Mucosa of stomach (tissue), 1 donor: ENCODE results near the gene NCKAP5.

Experiments
- H3K27me3 ChIP-seq: one replicate; pipeline ENCODE4 v1.7.0; 2013; ENCODE audit warnings: mild to moderate bottlenecking, low read length; ENCODE audit not compliant: control insufficient read depth, insufficient read depth
- H3K36me3 ChIP-seq: one replicate; pipeline ENCODE4 v1.7.0; 2013; ENCODE audit warnings: low read length; ENCODE audit not compliant: control insufficient read depth, insufficient read depth
- H3K4me1 ChIP-seq: one replicate; pipeline ENCODE4 v1.7.0; 2013; ENCODE audit warnings: mild to moderate bottlenecking, low read length; ENCODE audit not compliant: control insufficient read depth, insufficient read depth
- H3K4me3 ChIP-seq: one replicate; pipeline ENCODE4 v1.7.0; 2013; ENCODE audit warnings: low read length
- H3K9ac ChIP-seq: one replicate; pipeline ENCODE4 v1.7.0; 2013; ENCODE audit warnings: mild to moderate bottlenecking, low read length, moderate library complexity
- H3K9me3 ChIP-seq: one replicate; pipeline ENCODE4 v1.7.0; 2013; ENCODE audit warnings: mild to moderate bottlenecking, low read length, moderate library complexity; ENCODE audit not compliant: control insufficient read depth
- donor health status: Pancreatic carcinoma.

The NCKAP5 gene

DNA sequence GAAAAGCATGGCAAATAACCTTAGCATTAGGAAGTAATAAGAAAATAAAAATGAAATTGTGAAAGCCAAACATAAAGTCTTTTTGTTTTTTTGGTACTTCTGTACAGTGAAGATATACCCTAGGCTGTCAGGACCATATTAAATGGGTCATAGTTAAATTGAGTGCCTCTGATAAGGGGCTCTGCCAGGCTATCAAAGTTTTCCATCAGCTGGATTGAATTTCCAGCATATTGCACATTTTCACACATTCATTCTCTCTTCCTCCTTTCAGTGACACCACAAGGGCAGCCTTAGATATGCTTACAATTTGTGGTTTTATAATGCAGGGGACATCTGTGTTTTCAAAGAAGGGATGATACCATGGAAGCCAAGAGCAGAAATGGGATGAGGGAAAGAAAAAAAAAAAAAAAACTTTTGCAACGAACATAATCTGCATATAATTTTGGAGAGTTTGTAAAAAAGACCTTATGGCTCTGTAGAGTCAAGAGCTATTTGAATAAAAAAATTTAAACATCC, 789.0 kb downstream of the NCKAP5 start:
- H3K9me3 ChIP-seq, result no peaks in the 10 kb centered on the region
- H3K36me3 ChIP-seq, result no peaks in the 10 kb centered on the region
- H3K9ac ChIP-seq, result no peak overlapping the region
- H3K4me3 ChIP-seq, result no peak overlapping the region
- H3K4me1 ChIP-seq, result no peaks in the 10 kb centered on the region
- no peaks in the 10 kb centered on the region for H3K27me3 ChIP-seq

DNA sequence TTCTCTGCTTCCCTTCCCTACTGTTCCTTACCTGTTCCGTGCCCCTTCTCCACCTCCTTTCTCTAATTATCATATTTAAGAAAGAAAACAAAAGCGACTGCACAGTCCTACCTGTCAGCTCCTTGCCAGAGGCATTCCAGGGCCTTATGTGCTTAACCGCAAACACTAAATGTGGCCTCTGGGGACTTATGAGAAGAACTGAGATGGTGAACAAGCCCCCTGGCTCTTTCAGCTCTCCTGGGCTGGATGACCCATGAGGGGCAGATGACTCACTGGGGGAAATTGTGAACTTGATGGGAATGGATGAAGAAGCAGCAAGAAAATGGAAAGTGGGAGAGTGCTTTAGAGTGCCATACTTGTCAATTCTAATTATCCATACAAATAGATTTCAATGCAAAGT, 792.0 kb downstream of the NCKAP5 start:
- Histone ChIP-seq H3K9ac (no peak overlapping the region), H3K4me3 (no peak overlapping the region), H3K9me3 (no peaks in the 10 kb centered on the region), H3K27me3 (no peaks in the 10 kb centered on the region), H3K4me1 (no peaks in the 10 kb centered on the region), H3K36me3 (no peaks in the 10 kb centered on the region)

DNA sequence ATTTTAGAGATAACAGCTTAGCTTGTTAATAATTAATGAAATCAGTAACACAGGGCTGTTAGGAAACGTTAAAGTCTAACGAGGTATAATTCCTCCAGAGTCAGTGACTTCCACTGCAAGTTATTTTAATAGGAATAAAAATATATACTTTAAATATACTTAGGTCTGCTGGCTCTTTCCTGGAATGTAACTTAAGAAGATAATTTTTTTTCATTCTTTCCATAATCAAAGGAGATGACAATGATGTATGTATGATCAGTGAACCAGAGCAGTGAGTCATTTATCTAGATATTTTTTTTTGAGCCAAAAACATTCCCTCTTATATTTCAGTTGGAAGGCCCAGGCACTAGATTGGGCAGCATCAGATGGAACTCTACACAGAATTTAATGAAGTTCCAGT, 794.1 kb downstream of the NCKAP5 start:
- H3K4me3 ChIP-seq, result no peak overlapping the region
- H3K9ac ChIP-seq, result no peak overlapping the region
- H3K9me3 ChIP-seq, result no peaks in the 10 kb centered on the region
- H3K36me3 ChIP-seq, result no peaks in the 10 kb centered on the region
- no peaks in the 10 kb centered on the region for H3K27me3 ChIP-seq
- H3K4me1 ChIP-seq, result no peaks in the 10 kb centered on the region

DNA sequence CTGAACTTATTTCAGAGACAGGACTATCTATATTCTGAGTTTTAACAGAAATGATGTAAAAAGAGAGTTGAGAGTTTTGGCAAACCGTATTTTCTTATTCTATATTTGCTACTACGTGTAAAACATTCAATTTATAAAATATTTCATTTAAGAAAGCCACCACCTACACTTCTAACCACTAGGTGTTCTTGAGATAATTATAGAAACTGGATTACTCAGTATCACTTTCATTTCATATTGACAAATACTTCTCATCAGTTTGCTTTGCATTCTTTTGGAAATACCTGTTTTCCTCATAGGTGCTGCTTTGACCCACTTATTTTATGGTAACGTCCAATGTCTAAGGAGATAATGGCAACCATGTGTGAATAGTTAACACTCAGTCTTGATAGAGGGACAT, 794.9 kb downstream of the NCKAP5 start:
- no peaks in the 10 kb centered on the region for H3K27me3 ChIP-seq

DNA sequence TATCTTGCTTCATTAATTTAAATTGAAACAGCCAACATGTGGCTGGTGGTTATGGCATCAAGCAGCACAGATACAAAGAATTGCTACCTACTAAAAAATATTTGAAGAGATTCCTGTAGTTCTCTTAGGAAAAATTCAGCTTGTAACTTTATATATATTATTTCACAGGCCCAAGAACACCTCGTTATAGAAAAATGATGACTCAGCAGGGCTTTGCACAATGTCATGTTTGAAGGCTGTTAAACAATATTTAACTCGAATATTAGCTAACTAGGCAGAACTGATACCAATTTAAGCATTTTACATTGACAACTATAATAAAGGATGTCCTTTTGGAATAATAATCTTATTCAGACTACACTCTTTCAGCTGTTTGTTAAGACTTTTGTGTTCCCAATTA, 795.9 kb downstream of the NCKAP5 start:
- H3K36me3 ChIP-seq, result no peaks in the 10 kb centered on the region
- H3K4me3 ChIP-seq, result no peak overlapping the region
- no peaks in the 10 kb centered on the region for H3K4me1 ChIP-seq
- no peaks in the 10 kb centered on the region for H3K27me3 ChIP-seq
- no peak overlapping the region for H3K9ac ChIP-seq
- no peaks in the 10 kb centered on the region for H3K9me3 ChIP-seq

More for the DNA sequence above, 794.9 kb downstream of the NCKAP5 start:
- H3K9me3 ChIP-seq, result no peaks in the 10 kb centered on the region
- H3K36me3 ChIP-seq, result no peaks in the 10 kb centered on the region
- no peak overlapping the region for H3K9ac ChIP-seq
- H3K4me1 ChIP-seq, result no peaks in the 10 kb centered on the region
- H3K4me3 ChIP-seq, result no peak overlapping the region

DNA sequence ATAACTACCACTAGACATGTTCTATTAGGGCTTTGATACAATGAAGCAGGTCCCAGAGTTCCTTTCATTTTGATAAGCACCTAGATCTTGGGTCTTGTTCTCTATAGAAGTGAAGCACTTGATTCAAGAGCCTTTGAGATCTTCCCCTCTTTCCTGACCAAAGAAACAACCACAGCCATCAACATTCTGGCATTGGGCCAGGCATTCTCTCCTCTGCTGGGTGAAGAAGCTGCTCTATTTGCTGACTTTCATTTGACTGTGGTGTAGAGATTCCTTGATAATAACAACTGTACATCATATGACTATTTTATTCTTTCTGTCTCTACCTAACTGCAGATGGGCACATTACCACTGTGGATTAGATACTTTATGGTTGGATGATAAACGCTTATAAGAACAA, 801.7 kb downstream of the NCKAP5 start:
- Histone ChIP-seq H3K9ac (no peak overlapping the region), H3K9me3 (no peaks in the 10 kb centered on the region), H3K4me1 (no peaks in the 10 kb centered on the region), H3K4me3 (no peak overlapping the region), H3K36me3 (no peaks in the 10 kb centered on the region), H3K27me3 (no peaks in the 10 kb centered on the region)

DNA sequence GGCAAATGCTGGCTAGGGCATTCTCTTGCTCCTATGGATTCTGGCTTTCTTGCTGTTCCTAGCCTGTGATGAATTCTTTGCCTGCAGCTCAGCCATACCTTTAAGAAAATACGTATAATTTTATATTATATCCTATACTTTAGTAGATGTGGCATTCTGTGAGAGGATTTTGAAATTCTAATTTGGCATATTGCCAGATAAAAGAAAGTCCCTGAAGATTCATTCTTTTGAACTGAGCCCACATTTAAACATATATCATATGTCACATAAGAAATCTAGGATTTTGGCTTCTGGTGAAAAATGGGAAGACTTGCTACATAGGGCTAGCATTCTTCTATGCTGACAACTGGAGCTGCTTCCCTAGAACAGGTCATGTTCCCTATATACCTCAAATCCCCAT, 806.8 kb downstream of the NCKAP5 start:
- Histone ChIP-seq H3K36me3 (no peaks in the 10 kb centered on the region), H3K4me3 (no peak overlapping the region), H3K9ac (no peak overlapping the region), H3K27me3 (no peaks in the 10 kb centered on the region), H3K4me1 (no peaks in the 10 kb centered on the region), H3K9me3 (no peaks in the 10 kb centered on the region)

DNA sequence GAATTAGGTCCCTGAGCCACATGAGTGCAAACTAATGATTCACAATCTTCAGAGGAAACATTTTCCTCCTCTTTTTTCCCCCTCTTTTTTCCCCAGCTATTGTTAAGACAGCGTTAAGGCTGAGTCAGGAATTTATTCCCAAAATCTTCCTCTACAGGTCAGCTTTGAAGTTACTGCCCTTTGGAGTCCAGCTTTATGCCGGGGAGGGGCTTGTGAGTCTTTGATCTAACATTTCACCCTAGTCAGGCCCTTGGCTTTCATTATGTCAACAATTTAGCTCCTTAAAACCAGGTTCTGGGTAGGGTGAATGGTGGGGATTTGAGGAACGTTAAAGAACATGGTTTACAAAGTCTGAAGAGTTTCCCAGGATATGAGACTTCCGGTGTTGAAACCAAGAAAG, 807.3 kb downstream of the NCKAP5 start:
- Histone ChIP-seq H3K36me3 (no peaks in the 10 kb centered on the region), H3K4me3 (no peak overlapping the region), H3K4me1 (no peaks in the 10 kb centered on the region), H3K27me3 (no peaks in the 10 kb centered on the region), H3K9me3 (no peaks in the 10 kb centered on the region), H3K9ac (no peak overlapping the region)

DNA sequence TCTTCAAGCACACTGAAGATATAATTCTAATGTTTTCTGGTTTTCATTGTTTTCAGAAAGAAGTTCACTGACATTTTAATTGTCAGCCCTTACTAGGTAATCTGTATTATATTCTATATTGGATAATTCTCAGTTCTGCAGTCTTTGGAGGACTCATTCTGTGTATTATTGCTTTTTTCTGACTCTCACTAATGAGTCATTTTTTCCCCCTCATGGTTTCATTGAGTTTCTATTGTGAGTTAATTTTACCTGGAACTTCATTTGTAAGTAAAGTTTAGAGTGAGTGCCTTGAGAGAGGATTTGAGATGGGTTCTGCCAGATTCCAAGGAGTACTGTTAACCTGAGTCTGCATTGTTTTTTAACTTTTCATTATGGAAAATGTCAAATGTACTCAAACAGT, 807.9 kb downstream of the NCKAP5 start:
- Histone ChIP-seq H3K36me3 (no peaks in the 10 kb centered on the region), H3K4me3 (no peak overlapping the region), H3K4me1 (no peaks in the 10 kb centered on the region), H3K9ac (no peak overlapping the region), H3K27me3 (no peaks in the 10 kb centered on the region), H3K9me3 (no peaks in the 10 kb centered on the region)

DNA sequence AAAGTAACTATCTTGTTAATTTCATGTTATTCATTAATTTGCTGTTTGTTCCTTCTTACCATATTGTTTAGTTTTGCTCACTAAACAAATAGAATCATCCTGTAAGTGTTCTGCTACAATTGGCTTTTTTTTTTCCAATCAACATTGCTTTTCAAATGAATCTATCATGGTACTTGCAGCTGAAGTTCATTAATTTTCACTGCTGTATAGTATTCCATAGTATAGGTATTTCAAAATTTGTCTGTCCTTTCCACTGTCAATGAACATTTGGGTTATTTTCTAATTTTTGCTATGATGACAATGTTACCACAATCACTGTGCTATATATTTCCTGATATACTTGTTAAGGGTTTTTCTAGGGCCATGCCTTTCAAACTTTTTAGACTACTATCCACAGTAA, 809.3 kb downstream of the NCKAP5 start:
- H3K27me3 ChIP-seq, result no peaks in the 10 kb centered on the region
- no peaks in the 10 kb centered on the region for H3K9me3 ChIP-seq
- H3K4me1 ChIP-seq, result no peaks in the 10 kb centered on the region
- no peak overlapping the region for H3K9ac ChIP-seq
- H3K4me3 ChIP-seq, result no peak overlapping the region
- no peaks in the 10 kb centered on the region for H3K36me3 ChIP-seq

DNA sequence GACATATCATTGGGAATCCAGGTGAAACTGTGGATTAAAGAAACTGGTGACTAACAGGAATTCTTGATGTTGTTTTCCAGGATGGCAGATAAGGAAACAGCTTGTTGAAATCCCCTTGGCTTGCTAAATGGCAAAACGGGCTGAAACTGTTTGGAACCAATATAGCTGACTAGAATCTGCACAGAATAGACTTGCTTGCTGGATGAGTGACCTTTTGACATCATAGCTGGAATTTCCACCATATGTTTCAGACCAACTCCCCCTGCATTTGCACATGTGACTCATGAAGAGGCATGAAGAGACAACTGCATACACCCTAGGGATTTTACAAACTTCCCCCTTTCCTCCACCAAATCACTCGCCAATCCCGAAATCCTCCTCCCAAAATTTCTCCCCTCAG, 810.6 kb downstream of the NCKAP5 start:
- Histone ChIP-seq H3K4me1 (no peaks in the 10 kb centered on the region), H3K27me3 (no peaks in the 10 kb centered on the region), H3K9me3 (no peaks in the 10 kb centered on the region), H3K4me3 (no peak overlapping the region), H3K9ac (no peak overlapping the region), H3K36me3 (no peaks in the 10 kb centered on the region)

DNA sequence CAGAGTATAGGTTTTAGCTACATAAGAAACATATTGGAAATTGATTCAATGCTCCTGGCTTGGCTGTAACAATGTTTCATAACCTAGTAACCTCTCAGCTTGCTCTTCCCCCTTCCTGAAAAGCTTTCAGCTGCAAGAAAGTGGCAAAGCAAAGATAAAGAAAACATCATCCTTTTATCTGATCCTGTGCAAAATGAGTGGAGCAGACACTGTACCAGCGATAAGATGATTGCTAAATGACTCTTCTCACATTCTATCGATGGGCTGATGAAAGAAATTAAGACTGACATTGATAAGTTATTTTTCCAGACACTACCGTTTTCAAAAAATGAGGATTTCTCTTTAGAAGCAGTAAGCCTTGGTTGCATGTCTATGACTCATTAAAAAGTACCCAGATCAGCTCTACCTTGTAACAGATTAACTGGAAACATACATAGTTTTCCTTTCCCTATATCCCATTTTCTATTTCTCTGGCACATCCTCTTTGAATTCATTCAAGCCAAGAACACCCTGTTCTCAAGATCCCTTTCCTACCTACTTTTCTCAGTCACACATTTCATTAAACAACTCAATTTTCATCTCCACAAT, 811.2 kb downstream of the NCKAP5 start:
- Histone ChIP-seq H3K9ac (no peak overlapping the region), H3K4me3 (no peak overlapping the region), H3K4me1 (no peaks in the 10 kb centered on the region), H3K27me3 (no peaks in the 10 kb centered on the region), H3K9me3 (no peaks in the 10 kb centered on the region), H3K36me3 (no peaks in the 10 kb centered on the region)

DNA sequence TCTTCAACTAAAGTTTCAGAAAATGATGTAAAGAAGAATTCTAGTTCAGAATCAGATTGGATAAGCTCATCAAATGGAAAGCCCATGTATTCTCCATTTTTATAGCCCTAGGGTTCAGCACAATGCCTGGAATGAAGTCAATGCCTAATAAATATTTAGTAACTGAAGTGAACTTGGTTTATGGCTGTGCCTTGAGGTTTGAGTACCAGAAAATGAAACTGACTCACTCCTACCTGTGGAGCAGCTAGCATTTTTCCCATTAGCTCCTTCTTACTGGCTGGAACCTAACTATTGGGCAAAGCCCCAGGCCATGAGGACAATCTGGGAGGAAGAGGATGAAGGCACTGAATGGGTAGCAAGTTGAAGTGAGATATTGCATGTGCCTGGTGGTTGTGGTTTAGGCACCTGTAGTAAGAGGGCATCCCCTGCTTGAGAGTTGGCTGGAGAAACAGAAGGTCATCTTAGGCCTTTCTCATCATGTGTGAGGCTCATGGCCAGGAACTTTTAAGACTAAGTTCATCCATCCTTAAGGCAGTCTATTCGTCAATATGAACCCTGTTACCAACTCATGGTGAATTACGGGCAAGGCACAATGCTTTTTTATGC, 813.3 kb downstream of the NCKAP5 start:
- Histone ChIP-seq H3K4me3 (no peak overlapping the region), H3K4me1 (no peaks in the 10 kb centered on the region)

More for the DNA sequence above, 813.3 kb downstream of the NCKAP5 start:
- Histone ChIP-seq H3K9me3 (no peaks in the 10 kb centered on the region), H3K27me3 (no peaks in the 10 kb centered on the region), H3K36me3 (no peaks in the 10 kb centered on the region), H3K9ac (no peak overlapping the region)
